NK-92 treated with Interleukin-12 subunit alpha and Interleukin-12 subunit beta, amount 100 ng/mL, for 24 hours (cell line): ENCODE data around the gene LIPC.

Experiments
- DNase-seq: peaks from one replicate; lab custom pipeline; 2025; lab: John Stamatoyannopoulos, UW

Gene LIPC

DNA sequence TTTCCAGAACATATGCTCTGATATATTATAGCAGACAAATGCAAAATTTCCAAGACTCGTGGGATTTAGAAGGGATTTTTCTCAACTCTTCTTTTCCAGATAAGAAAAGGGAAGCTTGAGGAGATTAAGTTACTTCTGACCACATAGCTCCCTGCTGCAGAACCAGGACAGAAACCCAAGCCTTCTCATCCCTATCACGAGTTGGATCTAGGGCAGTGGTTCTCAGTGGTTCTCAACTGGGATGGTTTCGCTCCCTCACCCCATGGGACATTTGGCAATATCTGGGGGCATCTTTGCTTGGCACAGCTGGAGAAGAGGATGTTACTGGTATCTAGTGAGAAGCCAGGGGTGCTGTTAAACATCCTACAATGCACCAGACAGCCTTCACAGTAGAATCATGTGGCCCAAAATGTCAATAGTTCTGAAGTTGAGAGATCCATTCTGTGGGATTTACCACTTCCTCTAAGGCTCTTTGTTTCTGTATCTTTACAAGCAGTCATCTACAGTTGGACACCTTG, 64.2 kb downstream of the LIPC start:
- no peak for DNase-seq

DNA sequence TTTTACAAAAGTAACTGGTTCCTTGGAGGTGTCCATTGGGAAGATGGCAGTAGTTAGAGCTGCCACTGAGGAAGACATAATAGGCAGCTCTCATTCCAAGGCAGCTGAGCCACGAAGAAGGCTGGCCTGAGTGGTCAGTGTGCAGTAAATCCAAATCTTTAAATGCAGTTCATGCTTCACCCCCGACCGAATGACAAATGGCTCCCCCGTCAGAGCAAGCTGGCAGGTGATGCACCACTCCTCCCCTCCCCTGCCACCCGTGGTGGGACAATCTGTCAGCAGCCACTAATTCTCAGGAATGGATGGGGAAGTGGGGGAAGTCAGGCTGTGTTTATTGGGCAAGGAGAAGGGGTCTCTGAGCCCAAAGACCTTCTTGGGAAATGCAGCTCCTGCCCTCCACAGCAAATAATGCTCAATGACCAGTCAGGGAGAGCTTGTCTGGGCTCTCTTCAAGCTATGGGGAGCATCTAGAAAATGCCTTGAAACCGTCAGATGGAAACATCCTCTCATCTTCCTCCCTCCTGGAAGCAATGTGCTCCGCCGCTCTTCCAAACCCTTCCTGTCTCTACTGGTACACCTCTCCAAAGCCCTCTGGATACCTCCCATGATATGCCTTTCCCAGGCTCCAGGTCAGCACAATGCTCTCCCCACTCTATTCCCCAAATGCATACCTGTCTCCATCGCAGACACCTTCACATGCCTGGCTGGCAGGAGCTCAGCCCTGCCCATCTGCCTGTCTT, 65.4 kb downstream of the LIPC start:
- no peak for DNase-seq

DNA sequence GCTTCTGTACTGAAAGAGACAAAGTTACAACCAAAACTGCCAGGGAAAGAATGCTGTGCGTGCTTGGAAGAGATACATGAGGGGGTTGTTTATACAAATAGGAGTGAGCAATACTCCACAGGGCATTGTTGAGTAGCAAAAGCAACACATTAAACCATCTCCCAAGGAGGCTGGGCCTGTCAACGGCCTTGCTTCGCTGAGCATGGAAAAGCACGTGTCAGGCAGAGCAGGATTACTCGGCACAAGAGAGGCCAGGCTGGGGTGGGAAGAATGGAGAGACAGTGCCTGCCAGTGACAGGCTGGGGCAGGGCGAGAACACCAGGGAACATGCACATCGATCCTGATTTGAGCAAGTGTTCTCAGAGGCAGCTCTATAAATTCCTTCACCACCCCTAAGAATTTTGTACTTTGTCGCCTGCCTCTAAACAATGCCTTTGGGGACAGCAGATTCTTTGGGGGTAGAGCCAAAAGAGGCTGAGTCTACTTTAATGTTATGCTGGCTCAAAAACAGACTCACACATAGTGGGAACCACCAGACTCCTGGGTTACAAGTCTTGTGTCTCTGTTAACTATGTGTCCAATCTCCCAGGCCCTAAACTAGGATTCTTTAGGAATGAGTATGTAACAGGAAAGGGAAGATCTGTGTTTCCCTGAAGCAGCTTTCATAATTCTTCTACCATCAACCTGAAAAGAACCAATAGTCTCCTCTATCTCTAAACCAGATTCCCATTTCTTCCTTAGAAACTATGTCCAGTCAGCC, 67.2 kb downstream of the LIPC start:
- no peak for DNase-seq

DNA sequence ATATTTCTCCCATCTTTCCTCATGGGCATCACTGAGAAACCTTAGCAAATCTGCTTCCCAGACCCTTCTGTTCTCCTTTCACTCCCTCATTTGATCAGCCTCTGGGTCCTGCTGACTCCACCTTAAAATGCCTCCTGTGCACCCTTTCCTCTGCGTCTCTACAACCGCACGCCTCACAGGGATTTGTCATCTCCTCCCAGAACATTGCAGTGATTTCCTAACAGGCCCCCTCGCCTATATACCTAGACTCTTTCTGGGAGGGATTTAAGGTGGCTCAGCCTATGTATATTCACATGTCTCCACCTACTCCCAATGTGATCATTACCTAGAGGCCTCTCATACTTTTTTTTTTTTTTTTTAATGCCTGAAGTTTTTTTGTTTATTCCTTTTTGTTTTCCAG, 69.2 kb downstream of the LIPC start:
- DNase-seq: no peak

DNA sequence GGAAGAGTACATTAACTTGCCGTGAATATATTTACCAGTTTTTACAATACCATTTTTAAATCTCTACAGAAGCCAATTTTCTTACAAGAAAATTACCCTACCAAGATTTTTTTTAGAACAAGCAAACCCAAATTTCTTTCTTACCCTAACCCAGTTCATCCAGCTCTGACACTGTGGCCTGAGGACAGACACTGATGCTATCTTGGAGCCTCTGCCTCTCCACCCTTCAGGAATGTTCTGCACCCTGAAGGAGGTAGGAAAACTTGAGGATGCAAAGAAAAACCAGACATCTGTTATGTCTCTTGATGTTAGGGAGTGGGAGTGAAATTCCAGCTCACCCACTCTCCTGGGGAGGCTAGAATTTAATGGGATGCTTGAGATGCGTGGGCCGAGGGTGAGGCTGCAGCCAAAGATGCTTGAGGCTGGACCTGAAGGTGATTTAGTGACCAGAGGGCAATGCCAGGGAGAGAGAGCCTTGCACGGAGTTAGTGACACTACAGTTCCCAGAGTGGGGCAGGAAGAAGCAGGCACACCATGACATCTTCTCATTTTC, 69.9 kb downstream of the LIPC start:
- DNase-seq: no peak

DNA sequence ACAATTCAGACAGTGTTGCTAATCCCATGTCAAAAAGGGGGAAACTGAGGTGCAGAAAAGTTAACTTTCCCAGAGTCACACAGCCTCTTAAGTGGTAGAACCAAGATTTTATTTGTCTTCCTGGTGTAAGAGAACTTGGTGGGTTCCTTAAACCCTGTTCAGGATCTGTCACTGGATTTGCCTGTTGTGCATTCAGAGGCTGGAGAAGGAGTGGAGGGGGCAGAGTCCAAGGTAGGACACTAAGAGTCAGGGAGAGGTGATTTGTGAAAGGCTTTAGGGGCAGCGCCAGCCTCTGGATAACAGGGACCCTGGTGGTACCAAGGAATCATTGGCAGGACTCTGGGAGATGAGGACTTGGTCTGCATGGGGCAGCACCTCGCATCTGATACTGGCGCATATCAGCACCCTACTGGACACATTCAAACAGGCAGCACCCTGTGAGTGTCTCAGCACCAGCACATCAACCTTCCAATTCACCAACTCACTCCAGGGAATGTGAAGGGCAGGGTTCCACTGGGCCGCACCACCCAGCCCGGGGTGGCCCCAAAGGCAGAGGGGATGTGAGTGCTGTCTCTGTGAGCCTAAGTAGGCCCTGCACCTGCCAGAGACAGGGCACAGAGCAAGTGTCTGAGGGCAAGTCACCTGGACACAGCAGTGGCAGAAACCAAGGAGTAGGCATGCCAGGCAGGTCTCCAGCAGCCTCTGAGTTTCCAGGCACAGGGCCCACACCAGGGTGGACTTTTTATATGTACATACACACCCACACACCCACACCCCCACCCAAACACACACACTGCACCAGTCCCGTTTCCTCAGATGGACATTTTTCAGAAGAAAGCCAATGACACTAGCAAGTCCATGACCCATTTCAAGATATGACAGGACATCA, 71.6 kb downstream of the LIPC start:
- DNase-seq: no peak

DNA sequence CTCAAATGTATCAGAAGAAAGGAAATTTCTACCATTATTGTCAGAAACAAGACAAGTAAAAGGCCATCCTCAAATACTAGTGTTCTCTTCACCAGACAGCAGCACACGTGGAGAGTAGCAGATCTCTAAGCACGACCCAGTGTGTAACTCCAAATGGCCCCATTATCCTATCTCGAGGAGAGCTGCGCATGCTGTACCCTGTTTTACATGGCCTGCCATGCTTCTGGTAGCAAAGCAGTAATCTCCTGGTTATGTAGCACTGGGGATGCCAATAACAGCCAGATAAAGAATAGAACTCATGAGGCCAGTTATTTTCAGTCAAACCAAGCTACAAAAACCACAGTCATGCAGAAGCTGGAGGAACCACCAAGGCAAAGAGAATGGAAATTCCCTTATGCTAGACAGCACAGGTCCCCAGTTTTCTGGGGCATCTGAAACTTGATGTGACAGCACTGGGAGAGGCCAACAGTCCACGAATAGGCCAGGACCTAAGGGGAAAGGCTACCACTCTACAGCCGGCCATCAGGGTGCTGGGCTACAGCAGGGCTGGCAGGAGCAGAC, 73.0 kb downstream of the LIPC start:
- no peak for DNase-seq

DNA sequence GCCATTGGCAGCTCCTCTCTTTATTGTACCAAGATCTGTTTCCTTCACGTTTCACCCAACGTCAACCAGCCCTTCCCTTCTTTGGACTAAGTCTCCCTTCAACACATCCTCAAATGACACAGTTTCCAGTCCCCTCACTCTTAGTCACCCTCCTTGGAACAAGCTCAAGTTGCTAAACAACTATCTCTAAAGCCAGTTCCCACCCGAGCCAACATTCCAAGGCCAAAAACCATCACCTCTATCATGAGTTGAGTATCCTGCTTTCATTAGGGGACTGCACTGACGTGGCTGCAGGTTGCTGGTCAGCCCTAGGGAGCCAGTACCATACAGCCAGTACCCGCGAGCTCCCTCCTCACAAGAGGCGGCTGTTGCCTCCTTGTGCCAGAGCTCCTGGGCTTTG, 73.8 kb downstream of the LIPC start:
- no peak for DNase-seq

DNA sequence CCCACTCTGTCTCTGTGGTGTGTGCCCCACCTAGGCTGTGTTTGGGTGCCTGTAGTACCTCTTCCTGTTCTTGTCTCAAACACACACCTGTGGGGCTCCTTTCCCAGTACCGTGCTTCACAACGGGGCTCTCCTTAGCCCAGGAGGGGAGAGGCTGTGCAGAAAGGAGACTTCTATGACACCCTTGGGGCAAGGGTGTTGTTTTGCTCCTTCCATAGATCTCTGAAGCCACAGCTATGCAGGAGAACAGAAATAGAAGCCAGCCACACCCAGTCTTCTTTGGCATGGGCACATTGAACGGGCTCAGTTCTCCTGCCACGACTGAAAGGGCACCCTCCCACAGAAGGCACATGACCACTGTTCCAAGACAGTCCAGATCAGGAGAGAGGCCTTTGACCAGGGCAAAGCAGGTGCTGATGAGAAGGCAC, 74.3 kb downstream of the LIPC start:
- DNase-seq: no peak

DNA sequence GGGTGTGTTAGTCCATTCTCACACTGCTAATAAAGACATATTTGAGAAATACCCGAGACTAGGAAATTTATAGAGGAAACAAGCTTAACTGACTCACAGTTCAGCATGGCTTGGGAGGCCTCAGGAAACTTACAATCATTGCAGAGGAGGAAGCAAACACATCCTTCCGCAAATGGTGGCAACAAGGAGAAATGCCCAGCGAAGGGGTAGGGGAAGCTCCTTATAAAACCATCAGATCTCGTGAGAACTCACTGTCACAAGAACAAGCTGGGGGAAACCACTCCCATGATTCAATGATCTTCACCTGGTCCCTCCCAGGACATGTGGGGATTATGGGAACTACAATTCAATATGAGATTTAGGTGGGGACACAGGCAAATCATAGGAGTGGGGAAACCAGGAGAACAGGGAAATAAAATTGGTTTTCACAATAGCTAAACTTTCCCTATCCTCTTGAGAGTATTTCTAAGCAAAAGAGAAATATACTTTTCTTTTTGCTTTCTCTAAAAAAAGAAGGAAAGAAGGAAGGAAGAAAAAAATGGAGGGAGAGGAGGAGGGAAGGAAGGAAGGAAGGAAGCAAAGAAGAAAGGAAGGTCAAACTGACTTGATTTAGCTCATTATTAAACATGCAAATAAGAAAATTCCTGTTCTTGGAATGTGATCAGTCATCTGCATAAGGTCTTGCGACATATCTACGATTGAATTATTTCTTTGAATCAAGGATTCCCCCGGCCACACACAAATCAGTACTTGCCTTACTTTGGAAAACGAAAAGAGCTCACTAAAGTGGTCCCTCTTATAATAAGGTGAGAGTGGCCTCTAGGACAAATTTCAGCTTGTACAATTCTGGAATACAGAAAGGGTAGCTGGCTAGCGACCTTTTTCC, 75.2 kb downstream of the LIPC start:
- no peak for DNase-seq

DNA sequence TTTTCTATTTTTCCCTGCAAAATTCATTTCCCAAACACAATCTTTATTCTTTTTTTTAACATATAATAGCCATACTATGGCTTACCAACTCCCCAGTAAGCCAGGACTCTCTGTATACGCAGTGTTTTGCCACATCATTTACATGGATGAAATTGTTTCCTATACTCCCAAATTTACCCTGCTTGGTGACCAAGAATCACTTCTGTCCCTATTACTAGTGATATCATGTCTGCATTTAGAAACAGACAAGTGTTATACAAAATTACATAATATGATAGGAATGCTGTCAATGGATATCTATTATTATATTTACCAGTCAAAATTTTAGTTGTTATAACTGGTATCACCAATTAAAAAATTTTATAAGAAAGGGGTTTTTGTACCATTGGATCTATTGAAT, 77.8 kb downstream of the LIPC start:
- DNase-seq: no peak

DNA sequence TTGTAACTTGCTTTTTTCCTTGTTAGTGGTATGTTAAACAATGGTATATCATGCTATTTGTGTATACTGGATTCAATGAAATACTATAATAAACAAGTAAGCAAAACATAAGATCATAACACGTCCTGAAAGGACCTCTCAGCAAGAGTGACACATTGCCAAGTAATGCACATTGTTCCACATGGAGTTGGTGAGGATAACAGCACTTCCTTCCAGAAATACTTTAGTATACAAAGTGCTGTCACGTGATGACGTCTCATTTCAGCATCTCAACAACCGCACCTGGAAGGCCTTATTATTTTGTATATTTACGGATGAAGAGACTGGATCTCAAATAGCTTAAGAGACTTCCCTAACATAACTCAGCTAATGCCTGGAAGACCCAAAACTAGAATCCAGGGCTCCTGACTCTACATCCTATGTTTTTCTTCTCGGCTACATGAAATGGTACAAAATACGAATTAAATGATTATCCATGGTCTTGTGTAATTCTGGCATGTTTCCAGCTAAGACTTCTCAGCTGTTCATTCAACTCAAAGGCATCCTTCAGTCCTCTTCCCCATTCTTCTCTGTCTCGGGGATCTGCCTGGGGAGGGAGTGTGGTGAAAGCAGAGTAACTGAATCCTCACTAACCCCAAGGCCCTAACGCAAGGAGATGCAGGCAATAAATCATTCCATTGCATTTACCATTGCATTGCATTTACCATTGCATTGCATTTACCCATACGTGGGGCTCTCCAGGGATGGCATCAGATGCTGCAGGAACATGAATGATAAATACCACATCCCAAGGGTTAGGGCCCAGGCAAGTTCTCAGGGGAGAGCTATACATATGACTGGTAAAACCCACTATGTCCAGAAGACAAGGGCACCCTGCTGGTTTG, 79.2 kb downstream of the LIPC start:
- no peak for DNase-seq

DNA sequence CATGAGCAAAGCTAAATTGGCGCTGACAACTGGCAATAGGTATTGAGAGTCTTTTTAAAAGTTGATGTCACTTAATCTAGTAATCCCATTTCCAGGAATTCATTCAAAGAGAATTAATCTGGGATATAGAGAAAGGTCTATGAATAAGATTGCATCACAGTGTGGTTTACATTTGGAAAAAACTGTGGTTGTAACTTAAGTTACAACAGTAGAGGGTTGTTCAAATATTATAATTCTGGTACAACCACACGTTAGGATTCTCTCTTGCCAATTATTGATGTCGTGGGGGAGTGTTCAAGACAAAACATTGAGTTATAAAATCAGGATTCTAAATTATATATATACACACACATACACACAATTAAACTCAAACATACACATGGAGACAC, 79.8 kb downstream of the LIPC start:
- no peak for DNase-seq

DNA sequence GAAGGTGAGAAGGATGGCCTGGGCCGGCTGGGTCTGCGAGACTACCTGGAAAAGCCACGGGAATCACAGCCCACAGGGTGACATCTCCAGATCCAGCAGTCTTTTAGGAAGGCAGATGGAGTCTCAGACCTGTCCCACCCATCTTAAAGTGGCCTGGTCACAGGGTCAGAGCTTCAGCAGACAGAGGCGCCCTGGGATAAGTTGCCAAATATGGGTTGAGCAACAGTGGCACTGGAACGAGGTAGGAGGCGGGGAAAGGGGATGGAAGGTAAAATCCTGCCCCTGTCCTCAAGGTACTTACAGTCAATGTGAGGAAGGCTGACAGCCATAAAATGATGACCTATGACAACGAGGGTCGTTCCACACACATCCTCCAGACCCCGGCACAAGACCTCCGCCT, 80.7 kb downstream of the LIPC start:
- DNase-seq: no peak

DNA sequence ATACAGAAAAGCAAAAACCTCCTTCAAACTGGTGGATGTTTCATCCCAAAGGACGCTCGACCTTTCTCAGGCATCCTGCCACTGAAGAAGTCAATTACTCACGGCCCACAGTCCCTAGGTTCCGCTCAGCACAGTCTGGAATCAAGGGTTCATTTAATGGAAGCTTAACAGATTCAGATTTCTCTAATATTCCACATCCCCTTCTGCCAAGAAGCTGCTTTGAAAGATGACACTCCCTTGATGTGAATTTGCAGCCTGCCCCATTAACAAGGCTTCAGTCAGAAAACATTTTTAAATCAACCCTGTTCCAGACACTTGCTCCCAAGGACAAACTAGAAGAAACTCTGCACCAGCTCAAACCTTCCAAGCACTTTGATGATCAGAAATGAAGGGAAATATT, 81.2 kb downstream of the LIPC start:
- DNase-seq: no peak

DNA sequence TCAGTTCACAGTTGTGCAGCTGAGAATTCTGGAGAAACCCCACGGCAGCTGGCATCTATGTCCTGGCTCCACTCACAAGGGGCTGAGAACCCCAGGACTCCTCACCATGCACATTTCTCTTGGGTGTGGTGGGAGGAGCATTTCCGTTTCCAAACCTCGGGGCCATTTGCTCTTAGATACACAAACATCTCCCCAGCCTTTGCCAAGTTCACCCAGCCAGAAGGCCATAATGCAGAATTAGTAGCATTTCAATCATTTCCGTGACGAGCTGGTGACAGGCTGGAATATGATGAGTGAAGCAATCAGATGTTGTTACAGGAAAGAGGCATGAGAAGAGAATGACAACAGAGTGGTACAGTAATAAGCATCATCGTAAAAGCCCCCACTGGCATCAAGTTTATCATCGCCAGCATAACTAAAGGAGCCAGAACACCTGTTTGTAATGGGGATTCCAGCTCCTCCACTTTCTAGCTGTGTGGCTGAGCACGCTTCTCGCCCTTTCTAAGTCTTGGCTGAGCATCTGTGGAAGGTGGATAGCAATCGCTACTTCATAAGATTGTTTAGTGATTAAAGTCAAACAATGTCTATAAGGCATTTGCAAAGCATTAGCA, 82.0 kb downstream of the LIPC start:
- DNase-seq: no peak

DNA sequence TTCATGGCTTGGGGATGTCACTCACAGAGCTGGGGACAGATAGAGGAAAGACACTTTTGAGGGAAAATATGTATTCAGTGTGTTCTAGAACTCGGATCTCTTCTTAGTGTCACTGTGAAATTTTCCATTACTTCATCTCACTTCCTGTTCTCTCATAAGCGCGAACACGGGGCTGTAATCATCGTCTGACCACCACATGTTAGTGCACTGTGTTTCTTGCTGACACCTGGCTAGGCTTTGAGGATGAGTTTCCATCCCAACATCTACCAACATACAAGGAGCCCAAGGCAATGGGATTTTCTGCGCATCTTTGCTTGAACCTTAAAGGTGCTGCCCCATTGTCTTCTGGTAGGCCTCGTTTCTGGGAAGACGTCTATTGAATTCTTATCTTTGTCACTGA, 84.0 kb downstream of the LIPC start:
- DNase-seq: peak; percentile 14

DNA sequence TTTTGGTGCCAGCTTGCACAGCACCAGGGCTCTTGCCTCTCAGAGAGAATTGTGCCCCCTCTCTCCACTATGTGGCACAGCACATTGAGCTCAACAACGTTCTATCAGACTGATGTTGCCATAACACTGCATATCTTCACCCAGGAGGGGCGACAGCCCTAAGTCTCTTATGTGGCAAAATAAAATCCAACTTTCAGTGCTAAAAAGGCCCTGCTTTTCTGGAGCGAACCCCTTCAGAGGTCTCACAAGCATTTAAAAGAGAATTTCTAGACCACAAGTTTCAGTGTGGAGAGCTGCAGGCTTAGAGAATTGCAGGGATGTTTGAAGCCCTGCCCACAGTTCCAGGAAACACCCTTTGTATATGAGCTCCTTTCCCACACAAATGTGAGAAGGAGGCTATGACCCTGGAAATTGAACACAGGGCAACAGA, 85.5 kb downstream of the LIPC start:
- no peak for DNase-seq
